ENCODE results near the gene ACE2.

ACE2 gene

GRCh38 chrX:15602761-15603160 is 2.0 kb upstream of the ACE2 start:
- no peak overlapping the region for H3K4me3 Mint-ChIP-seq
- H3K4me1 Mint-ChIP-seq (ENCODE audit: low read depth) = no peaks in the 10 kb centered on the region
- no peaks in the 10 kb centered on the region for H3K36me3 Mint-ChIP-seq (ENCODE audit: low read depth)
- H3K27ac Mint-ChIP-seq = no peak overlapping the region
- no peak for DNase-seq
- H3K27me3 Mint-ChIP-seq = peaks cover 56% of the 10 kb centered on the region
- no peaks in the 10 kb centered on the region for H3K9me3 Mint-ChIP-seq

GRCh38 chrX:15601932-15602331 is 1.2 kb upstream of the ACE2 start:
- Mint-ChIP-seq H3K36me3 (ENCODE audit: low read depth) (no peaks in the 10 kb centered on the region), H3K27me3 (peaks cover 59% of the 10 kb centered on the region), H3K4me3 (no peak overlapping the region), H3K27ac (no peak overlapping the region), H3K9me3 (no peaks in the 10 kb centered on the region), H3K4me1 (ENCODE audit: low read depth) (no peaks in the 10 kb centered on the region)
- DNase-seq = no peak

GRCh38 chrX:15600049-15600448 is 711 bp downstream of the ACE2 start:
- H3K36me3 Mint-ChIP-seq (ENCODE audit: low read depth) = no peaks in the 10 kb centered on the region
- no peaks in the 10 kb centered on the region for H3K9me3 Mint-ChIP-seq
- H3K4me3 Mint-ChIP-seq = no peak overlapping the region
- H3K27me3 Mint-ChIP-seq = peaks cover 56% of the 10 kb centered on the region
- no peak overlapping the region for H3K27ac Mint-ChIP-seq
- no peaks in the 10 kb centered on the region for H3K4me1 Mint-ChIP-seq (ENCODE audit: low read depth)
- DNase-seq = no peak

GRCh38 chrX:15599461-15599860 is 1.3 kb downstream of the ACE2 start:
- Mint-ChIP-seq H3K27ac (no peak overlapping the region), H3K36me3 (ENCODE audit: low read depth) (no peaks in the 10 kb centered on the region), H3K9me3 (no peaks in the 10 kb centered on the region), H3K27me3 (peaks cover 58% of the 10 kb centered on the region), H3K4me3 (no peak overlapping the region), H3K4me1 (ENCODE audit: low read depth) (no peaks in the 10 kb centered on the region)
- no peak for DNase-seq

- H3K27ac Mint-ChIP-seq = no peak overlapping the region
- H3K4me3 Mint-ChIP-seq = no peak overlapping the region
- H3K4me1 Mint-ChIP-seq (ENCODE audit: low read depth) = no peaks in the 10 kb centered on the region
- H3K9me3 Mint-ChIP-seq = no peaks in the 10 kb centered on the region
- H3K36me3 Mint-ChIP-seq (ENCODE audit: low read depth) = no peaks in the 10 kb centered on the region
- no peak for DNase-seq
- H3K27me3 Mint-ChIP-seq = peaks cover 60% of the 10 kb centered on the region
These were observed 2.7 kb downstream of the ACE2 start for GRCh38 chrX:15598026-15598425.

GRCh38 chrX:15594371-15594770 is 6.4 kb downstream of the ACE2 start:
- Mint-ChIP-seq H3K36me3 (ENCODE audit: low read depth) (no peaks in the 10 kb centered on the region), H3K9me3 (no peaks in the 10 kb centered on the region), H3K27me3 (peaks cover 64% of the 10 kb centered on the region), H3K4me1 (ENCODE audit: low read depth) (no peaks in the 10 kb centered on the region), H3K4me3 (no peak overlapping the region), H3K27ac (no peak overlapping the region)
- DNase-seq = no peak

GRCh38 chrX:15579778-15580747 is 20.7 kb downstream of the ACE2 start:
- Mint-ChIP-seq H3K27ac (no peak overlapping the region), H3K4me1 (ENCODE audit: low read depth) (no peaks in the 10 kb centered on the region), H3K4me3 (no peak overlapping the region), H3K36me3 (ENCODE audit: low read depth) (no peaks in the 10 kb centered on the region), H3K27me3 (peaks cover 56% of the 10 kb centered on the region), H3K9me3 (no peaks in the 10 kb centered on the region)
- no peak for DNase-seq

GRCh38 chrX:15576019-15576418 is 24.7 kb downstream of the ACE2 start:
- no peaks in the 10 kb centered on the region for H3K4me1 Mint-ChIP-seq (ENCODE audit: low read depth)
- no peaks in the 10 kb centered on the region for H3K9me3 Mint-ChIP-seq
- H3K27me3 Mint-ChIP-seq = peaks cover 66% of the 10 kb centered on the region
- no peak overlapping the region for H3K27ac Mint-ChIP-seq
- no peak overlapping the region for H3K4me3 Mint-ChIP-seq
- no peak for DNase-seq
- no peaks in the 10 kb centered on the region for H3K36me3 Mint-ChIP-seq (ENCODE audit: low read depth)

GRCh38 chrX:15574017-15574416 is 26.7 kb downstream of the ACE2 start:
- Mint-ChIP-seq H3K4me1 (ENCODE audit: low read depth) (no peaks in the 10 kb centered on the region), H3K4me3 (no peak overlapping the region), H3K36me3 (ENCODE audit: low read depth) (no peaks in the 10 kb centered on the region)

GRCh38 chrX:15570145-15570544 is 30.6 kb downstream of the ACE2 start:
- Mint-ChIP-seq H3K9me3 (no peaks in the 10 kb centered on the region), H3K4me1 (ENCODE audit: low read depth) (no peaks in the 10 kb centered on the region)

More at GRCh38 chrX:15574017-15574416, 26.7 kb downstream of the ACE2 start:
- H3K27ac Mint-ChIP-seq = no peak overlapping the region
- no peaks in the 10 kb centered on the region for H3K9me3 Mint-ChIP-seq
- peaks cover 73% of the 10 kb centered on the region for H3K27me3 Mint-ChIP-seq
- no peak for DNase-seq

GRCh38 chrX:15567886-15568616 is 32.7 kb downstream of the ACE2 start:
- Mint-ChIP-seq H3K27me3 (peaks cover 86% of the 10 kb centered on the region), H3K4me1 (ENCODE audit: low read depth) (no peaks in the 10 kb centered on the region), H3K9me3 (no peaks in the 10 kb centered on the region), H3K27ac (no peak overlapping the region), H3K36me3 (ENCODE audit: low read depth) (no peaks in the 10 kb centered on the region), H3K4me3 (no peak overlapping the region)
- no peak for DNase-seq

More at GRCh38 chrX:15570145-15570544, 30.6 kb downstream of the ACE2 start:
- DNase-seq = no peak
- Mint-ChIP-seq H3K27ac (no peak overlapping the region), H3K36me3 (ENCODE audit: low read depth) (no peaks in the 10 kb centered on the region), H3K4me3 (no peak overlapping the region), H3K27me3 (peaks cover 80% of the 10 kb centered on the region)

GRCh38 chrX:15567267-15567666 is 33.5 kb downstream of the ACE2 start:
- Mint-ChIP-seq H3K36me3 (ENCODE audit: low read depth) (no peaks in the 10 kb centered on the region), H3K9me3 (no peaks in the 10 kb centered on the region), H3K4me3 (no peak overlapping the region), H3K27me3 (peaks cover 83% of the 10 kb centered on the region), H3K4me1 (ENCODE audit: low read depth) (no peaks in the 10 kb centered on the region), H3K27ac (no peak overlapping the region)
- no peak for DNase-seq

GRCh38 chrX:15566244-15566643 is 34.5 kb downstream of the ACE2 start:
- no peaks in the 10 kb centered on the region for H3K36me3 Mint-ChIP-seq (ENCODE audit: low read depth)
- no peak overlapping the region for H3K4me3 Mint-ChIP-seq
- no peaks in the 10 kb centered on the region for H3K4me1 Mint-ChIP-seq (ENCODE audit: low read depth)
- no peak overlapping the region for H3K27ac Mint-ChIP-seq
- no peaks in the 10 kb centered on the region for H3K9me3 Mint-ChIP-seq
- peaks cover 77% of the 10 kb centered on the region for H3K27me3 Mint-ChIP-seq
- DNase-seq = no peak

GRCh38 chrX:15564981-15565579 is 35.7 kb downstream of the ACE2 start:
- no peaks in the 10 kb centered on the region for H3K4me1 Mint-ChIP-seq (ENCODE audit: low read depth)
- DNase-seq = peak; percentile 34
- H3K36me3 Mint-ChIP-seq (ENCODE audit: low read depth) = no peaks in the 10 kb centered on the region
- H3K9me3 Mint-ChIP-seq = no peaks in the 10 kb centered on the region
- H3K27ac Mint-ChIP-seq = no peak overlapping the region
- peaks cover 80% of the 10 kb centered on the region for H3K27me3 Mint-ChIP-seq
- no peak overlapping the region for H3K4me3 Mint-ChIP-seq
